ENCODE data around the gene DCP2. TPM values are rescaled to one million over a fixed set of nuclear protein-coding genes. Genes with fewer than 3 reads are reported as not detected.

DCP2 gene
- total RNA-seq, 1 donor from 2014 or later, result 58.2 TPM

DNA sequence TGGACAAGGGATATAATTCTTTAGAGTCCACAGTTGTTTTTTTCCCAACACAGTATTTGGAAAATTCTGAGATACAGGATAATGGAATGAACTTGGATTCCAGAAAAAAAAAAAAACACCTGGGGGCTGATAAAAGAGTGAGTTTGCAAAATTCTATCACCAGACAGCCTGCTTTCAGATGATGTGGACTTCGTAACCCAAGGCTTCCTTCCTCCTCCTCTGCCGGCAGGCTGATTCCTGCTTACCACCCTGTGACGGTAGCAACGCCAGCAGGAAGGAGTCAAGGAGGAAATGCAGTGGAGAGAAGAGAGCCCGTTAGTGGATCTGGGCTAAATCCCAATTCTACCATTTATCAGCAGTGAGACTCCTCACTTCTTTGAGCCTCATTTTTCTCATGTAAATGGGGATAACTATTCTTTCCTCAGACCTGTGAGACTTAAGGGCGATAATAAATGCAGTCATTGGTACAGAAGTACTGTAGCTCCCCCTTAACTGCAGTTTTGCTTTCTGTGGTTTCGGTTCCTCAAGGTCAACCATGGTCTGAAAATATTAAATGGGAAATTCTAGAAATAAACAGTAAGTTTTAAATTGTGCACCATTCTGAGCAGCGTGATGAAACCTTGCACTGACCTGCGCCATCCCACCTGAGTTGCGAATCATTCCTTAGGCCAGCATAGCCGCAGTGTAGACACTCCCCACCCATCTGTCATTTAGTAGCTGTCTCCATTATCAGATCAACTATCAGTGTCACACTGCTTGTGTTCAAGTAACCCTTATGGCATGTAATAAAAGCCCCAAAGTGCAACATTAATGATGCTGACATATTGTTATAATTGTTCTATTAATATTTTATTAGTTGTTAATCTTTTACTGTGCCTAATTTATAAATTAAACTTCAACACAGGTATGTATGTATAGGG lies 71.4 kb downstream of the DCP2 start:
- peaks cover 0 to 25% of the 10 kb centered on the region in 2 donors for H3K36me3 ChIP-seq
- H3K9me3 ChIP-seq, result no peaks in the 10 kb centered on the region
- no peak overlapping the region for H3K4me3 ChIP-seq
- intact Hi-C loops (cut with DNase I), result no loop called here
- DNase-seq (ENCODE audit: extremely low spot score in 2 of 2), result no peak
- no peaks in the 10 kb centered on the region for H3K27me3 ChIP-seq
- peaks cover 43% of the 10 kb centered on the region for H3K4me1 ChIP-seq
- TF ChIP-seq POLR2A (IDR thresholded peaks at IDR 0.05) (no peak), CTCF (IDR thresholded peaks at IDR 0.05) (no peak), POLR2AphosphoS5 (IDR thresholded peaks at IDR 0.05; ENCODE audit: insufficient read depth in 1 of 2, low read depth in 1 of 2) (no peak)
- H3K27ac ChIP-seq, result no peak overlapping the region

GRCh38 chr5:113048931-113049330 lies 72.3 kb downstream of the DCP2 start:
- H3K4me1 ChIP-seq, result peaks cover 42% of the 10 kb centered on the region
- H3K36me3 ChIP-seq, result peaks cover 0 to 25% of the 10 kb centered on the region in 2 donors
- H3K9me3 ChIP-seq, result no peaks in the 10 kb centered on the region
- H3K4me3 ChIP-seq, result no peak overlapping the region
- no peak overlapping the region for H3K27ac ChIP-seq
- no peak for DNase-seq (ENCODE audit: extremely low spot score in 2 of 2)
- TF ChIP-seq POLR2A (IDR thresholded peaks at IDR 0.05), result no peak
- TF ChIP-seq POLR2AphosphoS5 (IDR thresholded peaks at IDR 0.05; ENCODE audit: insufficient read depth in 1 of 2, low read depth in 1 of 2), result no peak
- no peak for TF ChIP-seq CTCF (IDR thresholded peaks at IDR 0.05)
- intact Hi-C loops (cut with DNase I), result no loop called here
- no peaks in the 10 kb centered on the region for H3K27me3 ChIP-seq

- DNase-seq (ENCODE audit: extremely low spot score in 2 of 2), result no peak
- Histone ChIP-seq H3K4me3 (no peak overlapping the region), H3K27ac (peak overlapping the region; percentile 57), H3K27me3 (no peaks in the 10 kb centered on the region), H3K9me3 (no peaks in the 10 kb centered on the region), H3K36me3 (peaks cover 0 to 25% of the 10 kb centered on the region in 2 donors), H3K4me1 (peaks cover 57% of the 10 kb centered on the region)
- TF ChIP-seq CTCF (IDR thresholded peaks at IDR 0.05), result no peak
- TF ChIP-seq POLR2AphosphoS5 (IDR thresholded peaks at IDR 0.05; ENCODE audit: insufficient read depth in 1 of 2, low read depth in 1 of 2), result peak; percentile 41 to 63
- intact Hi-C loops (cut with DNase I), result no loop called here
Observed at GRCh38 chr5:113050721-113051382, 74.3 kb downstream of the DCP2 start.

- Histone ChIP-seq H3K9me3 (no peaks in the 10 kb centered on the region), H3K4me1 (peaks cover 59% of the 10 kb centered on the region), H3K4me3 (no peak overlapping the region), H3K27ac (peak overlapping the region; percentile 49), H3K36me3 (peaks cover 0 to 22% of the 10 kb centered on the region in 2 donors), H3K27me3 (no peaks in the 10 kb centered on the region)
- no peak for TF ChIP-seq POLR2A (IDR thresholded peaks at IDR 0.05)
- TF ChIP-seq POLR2AphosphoS5 (IDR thresholded peaks at IDR 0.05; ENCODE audit: insufficient read depth in 1 of 2, low read depth in 1 of 2), result no peak
- TF ChIP-seq CTCF (IDR thresholded peaks at IDR 0.05), result no peak
- DNase-seq (ENCODE audit: extremely low spot score in 2 of 2), result no peak
- intact Hi-C loops (cut with DNase I), result no loop called here
Observed at GRCh38 chr5:113052041-113052795, 75.6 kb downstream of the DCP2 start.

Measured in vagina (tissue), 2 donors.